GM19193 (cell line): ENCODE measurements around the gene TPPP.

Experiments used
- POLR2A ChIP-seq: IDR thresholded peaks from 4 replicates; pipeline ENCODE4 v1.6.1; 2011; ENCODE audit not compliant: insufficient read depth, insufficient read length; ENCODE audit errors: extremely low read depth

TPPP gene

DNA sequence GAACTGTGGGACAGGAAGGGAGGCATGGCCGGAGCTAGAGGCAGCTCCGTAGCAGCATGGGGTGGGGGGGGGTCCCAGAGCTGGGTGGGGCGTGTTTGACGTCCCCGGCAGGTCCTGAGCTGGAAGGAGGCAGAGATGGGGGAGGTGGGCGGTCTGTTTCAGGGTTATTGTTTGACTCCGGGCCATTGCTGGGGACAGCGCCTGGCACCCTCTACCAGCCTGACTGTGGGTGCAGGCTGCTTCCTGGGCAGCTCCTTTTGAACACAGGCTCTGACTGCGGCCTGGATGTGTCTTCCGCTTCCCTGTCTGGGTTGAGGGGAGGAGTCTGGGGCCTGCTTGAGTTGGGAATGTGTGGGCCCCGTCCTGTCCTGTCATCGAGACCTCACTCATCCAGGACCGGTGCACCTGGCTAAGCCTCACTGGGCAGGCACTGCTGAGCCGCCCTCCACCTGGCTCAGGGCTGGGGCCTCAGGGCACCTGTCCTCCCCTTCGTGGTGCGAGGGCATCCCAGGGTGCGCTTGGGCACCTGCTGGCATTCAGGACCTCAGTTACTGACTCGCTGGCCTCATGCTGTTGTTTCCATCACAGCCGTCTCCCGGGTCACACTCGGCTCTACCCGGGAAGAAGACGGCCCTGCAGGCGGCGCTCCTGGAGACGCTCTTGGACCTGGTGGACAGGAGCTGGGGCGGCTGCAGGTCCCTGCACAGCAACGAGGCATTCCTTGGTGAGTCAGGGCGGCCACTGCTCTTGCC, 54.5 kb downstream of the TPPP start:
- TF ChIP-seq POLR2A = no peak

DNA sequence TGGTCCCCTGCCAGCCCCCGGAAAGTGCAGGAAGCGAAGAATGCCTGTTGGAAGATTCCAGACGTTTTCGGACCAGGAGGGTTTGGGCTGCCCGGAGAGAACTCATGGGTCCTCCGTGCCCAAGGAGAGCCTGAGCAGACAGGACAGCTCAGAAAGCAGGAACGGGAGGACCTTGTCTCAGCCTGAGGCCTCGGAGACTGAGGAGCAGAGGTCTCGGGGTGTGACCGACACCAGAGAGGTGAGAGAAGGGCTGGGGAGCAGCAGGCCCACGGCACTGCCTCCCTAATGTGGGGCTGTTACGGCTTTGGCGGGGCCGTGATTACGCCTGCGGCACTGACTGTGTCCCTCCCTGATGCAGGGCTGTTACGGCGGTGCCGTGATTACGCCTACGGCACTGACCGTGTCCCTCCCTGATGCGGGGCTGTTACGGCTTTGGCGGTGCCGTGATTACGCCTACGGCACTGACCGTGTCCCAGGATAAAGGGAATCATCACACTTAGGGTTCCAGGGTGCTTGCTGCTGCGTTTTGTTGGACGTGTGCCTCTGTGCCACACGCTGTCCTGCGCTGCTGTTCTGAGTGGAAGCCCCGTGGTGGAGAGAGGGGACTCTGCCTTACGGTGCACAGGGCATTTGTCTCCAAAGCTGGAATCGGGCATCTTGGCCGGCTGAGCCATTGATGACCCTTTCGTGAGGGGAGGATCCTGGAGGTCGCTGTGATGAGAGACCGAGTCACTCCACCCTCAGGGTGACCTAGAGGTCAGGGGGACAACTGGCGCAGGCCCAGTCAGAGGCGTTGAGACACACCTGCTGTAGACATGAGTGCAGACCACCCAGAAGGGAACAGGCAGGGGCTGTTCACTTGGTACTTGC, 55.3 kb downstream of the TPPP start:
- TF ChIP-seq POLR2A = no peak

DNA sequence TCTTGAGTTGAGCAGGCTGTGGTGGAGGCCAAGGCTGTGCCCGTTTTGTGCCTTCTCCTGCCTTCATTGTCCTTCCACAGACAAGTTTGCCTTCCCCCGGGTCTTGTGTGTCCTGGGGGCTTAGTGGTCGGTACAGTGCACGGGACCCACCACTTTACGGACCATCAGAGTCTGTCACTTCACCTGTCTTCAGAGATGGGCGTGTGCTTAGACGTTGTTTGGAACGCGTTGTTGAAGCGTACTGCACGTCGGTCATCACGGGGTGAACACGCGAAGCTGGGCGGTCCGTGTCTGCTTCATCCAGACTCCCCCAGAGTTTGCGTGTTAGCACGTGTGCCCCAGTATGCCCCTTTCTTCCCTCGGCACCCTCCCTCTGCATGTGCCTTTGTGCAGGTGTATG, 56.2 kb downstream of the TPPP start:
- TF ChIP-seq POLR2A = no peak

DNA sequence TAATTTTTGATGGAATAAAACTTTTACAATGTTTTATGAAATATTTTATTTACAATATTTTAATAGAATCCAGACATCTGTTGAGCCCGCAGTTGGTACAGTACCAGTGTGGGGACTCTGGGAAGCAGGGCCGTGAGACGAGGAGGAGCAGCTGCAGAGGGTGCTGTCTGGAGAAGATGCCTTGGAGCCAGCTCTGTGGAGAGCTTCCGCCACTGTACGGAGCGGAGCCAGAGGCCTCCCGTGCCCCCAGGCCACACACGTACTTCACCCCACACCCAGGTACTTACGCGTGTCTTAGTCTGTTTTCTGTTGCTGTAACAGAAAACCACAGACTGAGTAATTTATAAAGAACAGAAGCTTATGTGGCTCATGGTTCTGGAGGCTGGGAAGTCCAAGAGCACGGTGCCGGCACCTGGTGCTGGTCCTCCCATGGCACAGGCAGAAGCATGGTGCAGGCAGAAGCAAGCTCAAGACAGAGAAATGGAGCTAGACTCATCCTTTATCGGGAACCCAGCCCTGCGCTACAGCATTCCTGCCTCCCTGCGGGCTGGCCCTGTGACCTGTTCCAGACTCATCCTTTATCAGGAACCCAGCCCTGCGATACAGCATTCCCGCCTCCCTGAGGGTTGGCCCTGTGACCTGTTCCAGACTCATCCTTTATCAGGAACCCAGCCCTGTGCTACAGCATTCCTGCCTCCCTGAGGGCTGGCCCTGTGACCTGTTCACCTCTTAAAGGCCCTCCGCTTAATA, 57.7 kb downstream of the TPPP start:
- TF ChIP-seq POLR2A = no peak

DNA sequence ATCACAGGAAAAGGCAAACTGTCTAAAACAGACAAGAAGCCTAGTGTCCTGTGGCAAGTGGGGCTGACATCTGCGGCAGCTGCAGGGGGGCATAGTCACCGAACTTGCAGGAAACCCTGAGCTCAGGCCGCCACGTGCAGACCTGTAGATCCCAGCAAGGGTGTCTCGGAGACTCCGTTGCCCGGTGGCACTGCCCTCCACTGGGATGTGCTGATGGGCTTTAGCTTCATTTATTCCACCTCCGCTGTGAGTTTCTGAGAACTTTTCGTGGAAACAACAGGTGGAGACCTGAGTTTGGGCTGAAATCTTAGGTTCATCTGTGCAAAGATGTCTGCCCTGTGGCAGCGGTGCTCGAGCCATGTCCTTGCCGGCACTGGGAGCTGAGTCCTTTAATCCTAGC, 59.0 kb downstream of the TPPP start:
- no peak for TF ChIP-seq POLR2A

DNA sequence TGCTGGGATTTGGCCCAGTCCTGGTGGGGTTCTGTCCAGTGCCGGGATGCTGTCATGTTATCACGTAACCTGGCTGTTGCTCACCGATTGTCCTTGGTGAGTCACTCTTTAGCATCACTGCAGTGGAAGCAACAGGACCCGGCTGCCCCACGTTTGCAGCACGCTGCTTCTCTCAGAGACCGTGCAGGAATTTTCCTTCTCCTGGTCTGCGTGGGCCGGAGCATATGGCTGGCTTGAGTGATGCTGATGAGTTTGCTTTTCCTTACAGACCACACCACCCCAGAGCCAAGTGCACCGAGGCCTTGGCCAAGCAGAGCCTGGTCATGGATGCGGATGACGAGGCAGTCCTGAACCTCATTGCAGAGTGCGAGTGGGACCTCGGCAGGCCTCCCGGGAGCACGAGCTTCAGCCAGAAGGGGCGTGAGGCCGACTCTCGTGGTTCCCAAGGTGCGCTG, 59.6 kb downstream of the TPPP start:
- no peak for TF ChIP-seq POLR2A

DNA sequence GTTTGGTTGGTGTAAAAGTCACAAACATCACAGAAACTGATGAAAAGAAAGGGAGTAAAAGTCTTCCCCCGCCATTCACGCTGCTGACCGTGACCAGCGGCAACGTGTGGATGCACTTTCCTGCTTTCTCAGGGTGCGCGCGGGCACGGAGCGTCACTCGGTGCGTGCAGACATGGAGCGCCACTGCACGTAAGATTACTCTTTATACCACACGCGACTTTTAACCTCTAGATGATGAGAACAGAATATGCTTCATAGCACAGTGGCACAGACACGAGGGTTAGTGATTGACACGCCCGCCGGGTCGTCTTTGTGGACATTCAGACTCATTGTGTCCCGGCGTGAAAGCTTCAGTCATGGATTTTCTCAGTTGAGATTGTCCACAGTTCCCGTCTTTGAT, 65.3 kb downstream of the TPPP start:
- no peak for TF ChIP-seq POLR2A

DNA sequence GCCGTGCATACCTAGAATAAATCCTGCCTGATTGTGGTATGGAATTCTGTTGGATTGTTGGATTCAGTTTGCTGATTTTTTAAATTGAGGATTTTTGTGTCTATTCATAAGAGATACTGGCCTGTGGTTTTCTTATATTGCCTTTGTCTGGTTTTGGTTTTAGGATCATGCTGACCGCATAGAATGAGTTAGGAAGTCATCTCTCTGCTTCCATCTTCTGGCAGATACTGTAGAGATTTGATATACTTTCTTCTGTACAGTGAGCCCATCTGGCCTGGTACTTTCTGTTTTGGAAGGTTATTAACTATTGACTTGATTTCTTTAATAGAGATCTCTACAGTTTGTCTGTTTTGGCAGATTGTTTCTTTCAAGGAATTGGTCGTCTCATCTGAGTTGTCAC, 66.3 kb downstream of the TPPP start:
- TF ChIP-seq POLR2A = no peak

DNA sequence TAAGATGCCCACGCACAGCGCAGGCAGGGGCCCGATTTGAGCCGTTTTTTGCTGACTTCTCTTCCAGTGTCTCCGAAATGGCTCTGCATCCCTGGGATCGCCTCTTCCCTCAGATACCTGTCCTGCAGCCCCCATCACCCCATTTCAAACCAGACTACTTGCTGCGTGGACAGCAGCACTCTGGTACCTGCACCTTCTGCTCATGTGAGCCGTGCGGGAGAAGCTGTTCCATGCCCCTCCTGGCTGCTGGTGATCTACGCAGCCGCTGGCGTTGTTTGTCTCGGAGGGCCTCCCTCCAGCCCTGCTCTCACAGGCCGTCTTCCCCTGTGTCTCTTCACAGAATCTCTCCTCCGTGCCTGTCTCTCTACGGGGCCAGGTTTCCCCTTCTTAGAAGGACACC, 67.6 kb downstream of the TPPP start:
- no peak for TF ChIP-seq POLR2A

DNA sequence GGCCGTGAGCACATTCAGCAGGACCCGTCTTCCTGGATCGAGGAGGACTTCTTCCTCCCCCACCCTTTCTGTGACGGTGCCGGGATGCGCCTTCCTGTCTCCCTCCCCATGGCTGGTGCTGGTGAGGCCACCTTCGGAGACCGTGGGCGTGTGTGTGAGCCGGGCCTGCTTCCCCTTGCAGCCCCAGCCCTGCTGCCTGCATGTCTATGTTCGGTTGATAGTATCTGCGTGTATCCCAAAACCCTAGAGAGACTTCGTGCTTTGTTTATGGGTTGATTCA, 68.3 kb downstream of the TPPP start:
- no peak for TF ChIP-seq POLR2A

DNA sequence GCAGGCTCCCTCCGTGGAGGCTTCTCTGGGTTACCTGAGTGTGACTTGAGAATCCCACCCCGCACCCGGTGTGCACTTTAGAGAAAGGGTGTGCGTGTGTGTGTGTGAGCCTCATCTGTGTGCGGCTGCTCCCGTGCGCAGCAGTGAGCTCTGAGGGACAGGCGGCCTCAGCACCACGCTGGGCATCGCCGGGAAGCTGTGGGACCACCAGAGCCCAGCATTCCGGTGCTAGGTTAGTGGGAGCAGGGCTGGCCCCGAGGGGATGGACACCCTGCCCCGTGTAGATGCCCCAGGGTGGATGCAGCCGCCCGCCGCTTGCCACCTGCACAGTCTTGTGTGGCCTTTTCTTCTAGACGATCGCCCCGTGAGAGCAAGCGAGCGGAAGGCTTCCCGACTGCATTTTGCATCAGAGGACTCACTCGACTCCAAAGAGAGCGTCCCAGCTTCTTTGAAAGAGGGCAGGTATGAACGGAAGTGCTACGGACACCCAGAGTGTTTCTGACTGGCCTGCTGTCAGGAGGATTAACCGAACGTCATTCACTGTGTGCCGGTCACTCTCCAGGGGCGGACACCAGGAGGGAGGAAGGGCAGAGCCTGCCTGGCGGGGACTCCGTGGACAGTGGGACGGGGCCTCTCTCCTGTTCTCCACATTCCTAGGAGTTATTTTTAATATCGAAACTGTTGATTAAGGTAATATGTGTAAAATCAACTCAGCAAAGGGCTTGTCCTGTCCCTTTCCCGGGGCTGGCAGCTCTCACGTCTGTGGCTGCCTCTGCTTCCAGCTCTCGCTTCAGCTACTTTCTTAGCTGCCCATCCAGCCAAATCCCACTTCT, 68.8 kb downstream of the TPPP start:
- no peak for TF ChIP-seq POLR2A

DNA sequence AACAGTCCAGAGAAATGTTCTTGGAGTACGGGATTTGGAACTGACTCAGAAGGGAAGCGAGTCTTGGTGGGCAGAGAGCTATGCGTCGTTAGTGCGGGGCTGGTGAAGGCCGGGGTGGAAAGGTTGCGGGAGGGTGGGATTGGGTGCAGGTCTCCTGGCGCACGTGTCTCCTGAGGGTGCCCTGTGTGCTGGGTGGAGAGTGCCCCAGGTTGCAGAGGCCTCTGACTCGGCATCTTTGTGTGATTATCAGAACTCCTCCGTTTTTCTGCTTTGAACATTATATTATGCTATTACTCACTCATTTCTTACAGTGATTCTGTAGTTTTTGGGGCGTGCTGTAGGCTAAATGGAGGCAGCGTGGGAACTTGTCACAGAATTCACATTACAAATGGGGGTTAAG, 69.6 kb downstream of the TPPP start:
- no peak for TF ChIP-seq POLR2A

DNA sequence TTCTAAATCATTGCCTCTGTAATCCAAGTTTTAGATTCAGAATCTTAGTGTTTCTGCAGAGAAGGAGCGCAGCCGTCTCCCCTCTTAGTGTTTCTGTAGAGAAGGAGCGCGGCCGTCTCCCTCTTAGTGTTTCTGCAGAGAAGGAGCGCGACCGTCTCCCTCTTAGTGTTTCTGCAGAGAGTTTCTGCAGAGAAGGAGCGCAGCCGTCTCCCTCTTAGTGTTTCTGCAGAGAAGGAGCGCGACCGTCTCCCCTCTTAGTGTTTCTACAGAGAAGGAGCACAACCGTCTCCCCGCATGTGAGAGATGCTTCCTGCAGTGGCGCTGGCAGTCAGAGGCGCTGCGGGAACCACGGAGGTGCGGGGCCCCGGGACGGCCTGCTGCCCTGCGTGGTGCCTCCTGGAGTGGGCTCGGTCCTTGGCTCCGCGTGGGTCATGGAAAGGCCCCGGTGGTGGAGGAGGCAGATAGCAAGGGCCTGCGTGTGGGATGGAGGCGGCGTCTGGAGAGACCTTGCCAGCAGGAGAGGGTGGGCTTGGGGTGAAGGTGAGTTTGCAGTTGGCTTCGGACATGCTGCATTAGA, 70.1 kb downstream of the TPPP start:
- no peak for TF ChIP-seq POLR2A

DNA sequence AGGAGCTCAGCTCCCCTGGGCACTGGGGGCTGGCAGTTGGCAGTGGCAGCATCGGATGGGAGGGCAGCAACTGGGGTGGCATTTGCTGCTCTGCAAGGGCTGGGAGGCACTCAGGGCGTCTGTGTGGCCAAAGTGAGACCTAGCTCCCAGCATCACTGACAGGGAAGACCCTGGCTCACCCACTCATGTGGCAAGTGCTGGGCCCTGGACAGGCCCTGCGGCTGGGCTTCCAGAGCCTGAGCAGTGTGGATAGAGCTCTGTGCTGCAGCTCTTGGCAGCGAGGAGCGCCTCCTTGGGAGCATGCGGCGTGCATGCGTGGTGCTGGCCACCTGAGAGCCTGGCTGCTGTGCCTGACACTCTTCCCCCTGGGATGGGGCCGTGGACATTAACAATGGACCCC, 70.8 kb downstream of the TPPP start:
- TF ChIP-seq POLR2A = no peak
